ENCODE results near the gene AOPEP.

- TF ChIP-seq, protein P1, sequence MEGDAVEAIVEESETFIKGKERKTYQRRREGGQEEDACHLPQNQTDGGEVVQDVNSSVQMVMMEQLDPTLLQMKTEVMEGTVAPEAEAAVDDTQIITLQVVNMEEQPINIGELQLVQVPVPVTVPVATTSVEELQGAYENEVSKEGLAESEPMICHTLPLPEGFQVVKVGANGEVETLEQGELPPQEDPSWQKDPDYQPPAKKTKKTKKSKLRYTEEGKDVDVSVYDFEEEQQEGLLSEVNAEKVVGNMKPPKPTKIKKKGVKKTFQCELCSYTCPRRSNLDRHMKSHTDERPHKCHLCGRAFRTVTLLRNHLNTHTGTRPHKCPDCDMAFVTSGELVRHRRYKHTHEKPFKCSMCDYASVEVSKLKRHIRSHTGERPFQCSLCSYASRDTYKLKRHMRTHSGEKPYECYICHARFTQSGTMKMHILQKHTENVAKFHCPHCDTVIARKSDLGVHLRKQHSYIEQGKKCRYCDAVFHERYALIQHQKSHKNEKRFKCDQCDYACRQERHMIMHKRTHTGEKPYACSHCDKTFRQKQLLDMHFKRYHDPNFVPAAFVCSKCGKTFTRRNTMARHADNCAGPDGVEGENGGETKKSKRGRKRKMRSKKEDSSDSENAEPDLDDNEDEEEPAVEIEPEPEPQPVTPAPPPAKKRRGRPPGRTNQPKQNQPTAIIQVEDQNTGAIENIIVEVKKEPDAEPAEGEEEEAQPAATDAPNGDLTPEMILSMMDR (IDR thresholded peaks at IDR 0.05): no peak
- TF ChIP-seq POLR2A (IDR thresholded peaks at IDR 0.05): no peak
Measured at GRCh38 chr9:95090871-95091577, 364.5 kb downstream of the AOPEP start.

Data from testis (tissue), 2 donors.